ENCODE data around the gene ZNF462. TPM values are rescaled to one million over a fixed set of nuclear protein-coding genes. Genes with fewer than 3 reads are reported as not detected.

The ZNF462 gene
- total RNA-seq, 6 experiments from 2014 or later, result 0.93 to 4.0 (median 2.9) TPM

DNA sequence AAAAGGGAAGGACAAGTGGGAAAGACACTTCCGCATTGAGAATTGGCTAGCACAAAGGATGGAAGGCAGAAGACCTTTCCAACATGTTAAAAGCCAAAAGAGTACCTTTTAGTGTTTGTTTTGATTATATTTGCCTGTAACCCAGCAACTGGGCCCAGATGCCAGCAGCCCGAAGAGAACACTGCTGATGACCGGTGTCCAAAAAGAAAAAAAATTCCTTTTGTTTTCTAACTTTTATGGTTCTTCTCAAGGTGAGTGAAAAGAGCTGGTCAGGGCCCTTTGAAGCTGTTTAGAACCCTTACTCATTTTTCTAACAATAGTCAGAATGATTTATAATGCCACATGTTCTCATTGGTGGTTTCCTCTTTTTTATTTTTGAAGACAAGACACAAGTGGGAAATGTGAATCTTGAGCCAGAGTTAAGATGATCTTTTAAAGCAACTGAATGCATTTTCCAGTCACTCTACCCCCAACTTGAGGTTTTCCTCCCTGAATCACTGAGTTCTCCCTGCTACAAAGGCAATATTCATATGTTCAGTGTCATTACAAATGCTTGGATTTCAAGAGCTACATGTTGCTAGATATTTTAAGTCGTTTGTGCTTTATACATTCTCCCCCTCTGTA is 32.3 kb upstream of the ZNF462 start:
- ATAC-seq (peak in 2 of 4 donors; percentile 36 to 60), DNase-seq (no peak)
- peaks cover 0 to 6% (median 0%) of the 10 kb centered on the region in 4 donors for H3K4me1 ChIP-seq
- H3K4me3 ChIP-seq, result no peak overlapping the region
- H3K27ac ChIP-seq, result no peak overlapping the region
- intact Hi-C loops (cut with DNase I), result no loop called here
- no peaks in the 10 kb centered on the region for H3K36me3 ChIP-seq
- no peaks in the 10 kb centered on the region for H3K27me3 ChIP-seq
- no peaks in the 10 kb centered on the region for H3K9me3 ChIP-seq
- WGBS (ENCODE audit: insufficient coverage, low coverage, low lambda C conversion rate, missing lambda C conversion rate), result 40% methylated on average over 4 of the region's 4 CpGs
- TF ChIP-seq POLR2A (IDR thresholded peaks at IDR 0.05), result no peak
- TF ChIP-seq, protein P1, sequence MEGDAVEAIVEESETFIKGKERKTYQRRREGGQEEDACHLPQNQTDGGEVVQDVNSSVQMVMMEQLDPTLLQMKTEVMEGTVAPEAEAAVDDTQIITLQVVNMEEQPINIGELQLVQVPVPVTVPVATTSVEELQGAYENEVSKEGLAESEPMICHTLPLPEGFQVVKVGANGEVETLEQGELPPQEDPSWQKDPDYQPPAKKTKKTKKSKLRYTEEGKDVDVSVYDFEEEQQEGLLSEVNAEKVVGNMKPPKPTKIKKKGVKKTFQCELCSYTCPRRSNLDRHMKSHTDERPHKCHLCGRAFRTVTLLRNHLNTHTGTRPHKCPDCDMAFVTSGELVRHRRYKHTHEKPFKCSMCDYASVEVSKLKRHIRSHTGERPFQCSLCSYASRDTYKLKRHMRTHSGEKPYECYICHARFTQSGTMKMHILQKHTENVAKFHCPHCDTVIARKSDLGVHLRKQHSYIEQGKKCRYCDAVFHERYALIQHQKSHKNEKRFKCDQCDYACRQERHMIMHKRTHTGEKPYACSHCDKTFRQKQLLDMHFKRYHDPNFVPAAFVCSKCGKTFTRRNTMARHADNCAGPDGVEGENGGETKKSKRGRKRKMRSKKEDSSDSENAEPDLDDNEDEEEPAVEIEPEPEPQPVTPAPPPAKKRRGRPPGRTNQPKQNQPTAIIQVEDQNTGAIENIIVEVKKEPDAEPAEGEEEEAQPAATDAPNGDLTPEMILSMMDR (IDR thresholded peaks at IDR 0.05), result no peak

DNA sequence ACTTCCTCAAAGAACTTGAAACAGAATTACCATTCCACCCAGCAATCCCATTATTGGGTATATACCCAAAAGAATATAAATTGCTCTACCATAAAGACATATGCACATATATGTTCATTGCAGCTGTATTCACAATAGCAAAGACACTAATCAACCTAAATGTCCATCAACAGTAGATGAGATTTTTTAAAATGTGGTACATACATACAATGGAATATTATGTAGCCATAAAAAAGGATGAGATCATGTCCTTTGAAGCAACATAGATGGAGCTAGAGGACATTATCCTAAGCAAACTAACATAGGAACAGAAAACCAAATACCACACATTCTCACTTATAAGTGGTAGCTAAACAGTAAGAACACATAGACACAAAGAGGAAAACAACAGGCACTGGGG is 28.1 kb upstream of the ZNF462 start:
- no peak for DNase-seq
- Histone ChIP-seq H3K27ac (no peak overlapping the region), H3K4me1 (no peaks in the 10 kb centered on the region), H3K36me3 (no peaks in the 10 kb centered on the region), H3K27me3 (no peaks in the 10 kb centered on the region), H3K9me3 (no peaks in the 10 kb centered on the region), H3K4me3 (no peak overlapping the region)
- TF ChIP-seq POLR2A (IDR thresholded peaks at IDR 0.05), result no peak
- TF ChIP-seq, protein P1 (IDR thresholded peaks at IDR 0.05), result no peak
- intact Hi-C loops (cut with DNase I), result no loop called here
- ATAC-seq, result no peak

DNA sequence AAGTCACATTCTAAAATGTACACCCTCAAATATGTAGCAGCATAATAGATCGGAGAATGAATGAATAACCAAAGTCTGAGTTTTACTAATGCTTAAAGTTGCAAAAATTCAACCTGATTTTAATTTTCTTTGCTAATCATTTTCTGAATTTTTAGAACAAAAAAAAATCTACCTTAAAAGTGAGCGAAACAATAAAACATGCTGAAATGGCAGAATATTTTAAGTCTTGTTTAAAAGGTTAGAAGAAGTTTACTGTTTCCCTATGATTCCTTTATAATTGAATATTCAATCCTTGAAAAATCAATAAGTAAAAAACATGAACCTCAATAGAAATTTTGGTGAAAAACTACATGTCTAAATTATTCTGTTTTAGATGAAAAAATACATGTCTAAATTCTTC is 27.1 kb upstream of the ZNF462 start:
- H3K27me3 ChIP-seq, result no peaks in the 10 kb centered on the region
- no peaks in the 10 kb centered on the region for H3K9me3 ChIP-seq
- ATAC-seq (no peak), DNase-seq (no peak)
- no peaks in the 10 kb centered on the region for H3K4me1 ChIP-seq
- H3K27ac ChIP-seq, result no peak overlapping the region
- H3K36me3 ChIP-seq, result no peaks in the 10 kb centered on the region
- intact Hi-C loops (cut with DNase I), result no loop called here
- TF ChIP-seq, protein P1 (IDR thresholded peaks at IDR 0.05), result no peak
- TF ChIP-seq POLR2A (IDR thresholded peaks at IDR 0.05), result no peak
- H3K4me3 ChIP-seq, result no peak overlapping the region
- 77% methylated on average over 2 of the region's 2 CpGs for WGBS (ENCODE audit: insufficient coverage, low coverage, low lambda C conversion rate, missing lambda C conversion rate)

GRCh38 chr9:106843371-106843770 is 19.6 kb upstream of the ZNF462 start:
- Histone ChIP-seq H3K27ac (no peak overlapping the region), H3K4me1 (no peaks in the 10 kb centered on the region), H3K9me3 (no peaks in the 10 kb centered on the region), H3K36me3 (no peaks in the 10 kb centered on the region), H3K27me3 (no peaks in the 10 kb centered on the region), H3K4me3 (no peak overlapping the region)
- TF ChIP-seq POLR2A (IDR thresholded peaks at IDR 0.05), result no peak
- TF ChIP-seq, protein P1 (IDR thresholded peaks at IDR 0.05), result no peak
- DNase-seq, result no peak
- WGBS (ENCODE audit: insufficient coverage, low coverage, low lambda C conversion rate, missing lambda C conversion rate), result 55% methylated on average over 1 of the region's 1 CpG
- intact Hi-C loops (cut with DNase I), result no loop called here
- ATAC-seq, result no peak

DNA sequence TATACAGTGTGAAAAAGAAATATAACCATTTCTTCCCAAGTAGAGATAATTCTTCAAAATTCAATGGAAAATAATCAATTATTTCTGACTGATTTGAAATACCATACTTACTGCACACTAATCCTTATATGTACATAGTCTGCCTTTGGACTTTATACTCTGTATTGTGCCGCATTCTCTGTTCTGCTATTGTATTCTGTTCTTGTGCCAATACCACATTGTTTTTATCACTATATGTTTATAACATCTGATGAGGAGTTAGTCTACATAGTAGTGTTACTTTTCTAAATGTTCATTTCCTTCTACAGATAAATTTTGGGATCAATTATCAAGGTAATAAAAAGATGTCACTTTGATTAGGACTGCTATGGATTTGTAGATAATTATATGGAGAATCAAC is 16.7 kb upstream of the ZNF462 start:
- ATAC-seq, result no peak
- H3K4me3 ChIP-seq, result no peak overlapping the region
- H3K36me3 ChIP-seq, result no peaks in the 10 kb centered on the region
- WGBS (ENCODE audit: insufficient coverage, low coverage, low lambda C conversion rate, missing lambda C conversion rate), result 67% methylated on average over 1 of the region's 1 CpG
- no peak for DNase-seq
- H3K4me1 ChIP-seq, result no peaks in the 10 kb centered on the region
- TF ChIP-seq, protein P1 (IDR thresholded peaks at IDR 0.05), result no peak
- no peak for TF ChIP-seq POLR2A (IDR thresholded peaks at IDR 0.05)
- no peaks in the 10 kb centered on the region for H3K9me3 ChIP-seq
- intact Hi-C loops (cut with DNase I), result no loop called here
- no peaks in the 10 kb centered on the region for H3K27me3 ChIP-seq
- H3K27ac ChIP-seq, result no peak overlapping the region
